Nucleus accumbens (tissue), 56 donors: Measurements from ENCODE around the gene MEIOSIN.
A peak's percentile ranks its signal among the peaks of the same experiment; 100 is the strongest.
"Not testable (repeated sequence)": the region's sequence is repeated elsewhere in the genome, so short reads cannot be mapped to it uniquely, and the experiment has no call there.

ENCODE experiments used
- DNase-seq, 56 donors: peaks; one replicate each; lab custom pipeline; 2025; lab: John Stamatoyannopoulos, UW

MEIOSIN gene

DNA sequence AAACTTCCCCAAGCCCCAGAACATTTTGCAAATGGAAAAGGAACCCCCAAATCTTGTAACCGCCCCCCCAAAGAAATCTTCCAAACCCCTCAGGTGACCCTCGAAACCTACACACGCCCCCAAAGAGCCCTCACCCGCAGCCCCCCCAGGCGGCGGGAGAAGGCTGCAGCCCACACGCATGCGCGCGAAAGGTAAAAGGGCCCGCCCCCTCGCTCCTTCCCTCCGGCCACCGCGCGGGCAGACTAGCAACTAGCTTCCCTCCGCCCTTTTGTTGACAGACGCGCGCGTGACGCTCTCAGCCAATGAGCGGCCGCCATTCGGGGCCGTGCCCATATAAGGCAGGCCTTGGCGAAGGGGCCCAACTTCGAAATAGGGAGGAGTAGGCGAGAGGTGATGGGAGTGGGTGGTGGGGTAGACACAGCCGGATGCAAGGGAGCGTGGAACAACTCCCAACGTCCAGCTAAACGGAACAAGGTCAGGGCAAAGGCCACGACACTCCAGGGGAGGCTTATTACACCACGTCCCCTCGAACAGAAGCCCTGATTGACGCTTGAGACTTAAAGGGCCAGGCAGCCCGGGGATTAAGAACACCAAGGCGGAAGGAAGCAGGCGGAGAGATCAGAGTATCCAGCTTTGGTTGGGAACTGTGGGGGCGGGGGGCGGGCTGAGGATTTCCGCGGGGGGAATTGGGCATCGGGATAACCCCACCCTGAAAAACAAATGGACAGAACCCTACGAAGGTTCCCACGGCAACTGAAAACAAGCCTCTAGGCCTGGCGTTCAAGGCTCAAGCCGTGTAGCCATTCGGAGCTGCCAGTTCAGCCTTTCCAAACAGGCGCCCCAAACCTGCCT, 15.9 kb upstream of the MEIOSIN start:
- peak; percentile 90 to 100 (median 99) for DNase-seq

DNA sequence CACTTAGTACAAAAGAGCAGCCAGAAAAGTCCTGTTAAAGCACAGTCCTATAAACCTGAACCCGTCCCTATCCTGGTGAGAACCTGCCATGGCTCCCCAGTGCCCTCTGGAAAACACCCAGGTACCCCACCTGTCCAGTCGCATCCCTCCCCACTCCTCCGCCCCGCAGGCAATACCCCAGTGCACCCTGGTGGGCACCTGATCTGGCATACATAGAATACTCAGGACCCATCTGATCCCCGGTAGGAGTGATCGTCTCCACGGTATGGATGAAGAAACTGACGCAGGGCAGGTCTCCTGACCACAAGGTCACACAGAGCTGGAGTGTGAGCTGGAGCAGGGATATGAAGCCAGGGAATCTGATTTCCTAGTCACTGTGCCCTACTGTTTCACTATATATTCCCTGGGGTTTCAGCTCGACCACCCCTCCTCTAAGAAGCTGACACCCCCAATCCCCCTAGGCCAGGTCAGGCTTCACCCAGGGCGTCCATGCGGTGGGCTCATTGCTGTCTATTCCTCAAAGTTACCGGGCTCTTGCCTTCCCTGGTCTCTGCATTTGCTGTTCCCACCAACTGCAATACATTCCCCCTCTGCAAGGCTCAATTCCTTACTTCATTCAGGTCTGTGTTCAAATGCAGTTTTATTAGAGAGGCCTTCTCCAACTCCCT, 15.1 kb upstream of the MEIOSIN start:
- DNase-seq: peak in 4 of 56 donors; percentile 35 to 54 (median 38)

DNA sequence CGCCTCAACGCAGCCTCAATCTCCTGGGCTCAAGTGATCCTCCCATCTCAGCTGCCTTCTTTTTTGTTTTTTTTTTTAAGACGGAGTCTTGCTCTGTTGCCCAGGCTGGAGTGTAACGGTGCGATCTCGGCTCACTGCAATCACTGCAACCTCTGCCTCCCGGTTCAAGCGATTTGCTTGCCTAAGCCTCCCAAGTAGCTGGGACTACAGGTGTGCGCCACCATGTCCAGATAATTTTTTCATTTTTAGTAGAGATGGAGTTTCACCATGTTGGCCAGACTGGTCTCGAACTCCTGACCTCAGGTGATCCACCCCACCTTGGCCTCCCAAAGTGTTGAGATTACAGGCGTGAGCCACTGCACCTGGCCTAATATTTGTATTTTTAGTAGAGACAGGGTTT, 13.2 kb upstream of the MEIOSIN start:
- not testable (repeated sequence) for DNase-seq

DNA sequence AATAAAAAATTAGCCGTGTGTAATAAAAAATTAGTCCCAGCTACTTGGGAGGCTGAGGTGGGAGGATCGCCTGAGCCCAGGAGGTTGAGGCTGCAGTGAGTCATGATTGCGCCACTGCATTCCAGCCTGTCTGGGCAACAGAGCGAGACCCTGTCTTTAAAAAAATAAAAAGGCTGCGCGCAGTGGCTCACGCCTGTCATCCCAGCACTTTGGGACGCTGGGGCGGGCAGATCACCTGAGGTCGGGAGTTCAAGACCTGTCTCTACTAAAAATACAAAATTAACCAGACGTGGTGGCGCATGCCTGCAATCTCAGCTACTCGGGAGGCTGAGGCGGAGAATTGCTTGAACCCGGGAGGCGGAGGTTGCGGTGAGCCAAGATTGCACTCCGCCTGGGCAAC, 4.6 kb upstream of the MEIOSIN start:
- not testable (repeated sequence) for DNase-seq

DNA sequence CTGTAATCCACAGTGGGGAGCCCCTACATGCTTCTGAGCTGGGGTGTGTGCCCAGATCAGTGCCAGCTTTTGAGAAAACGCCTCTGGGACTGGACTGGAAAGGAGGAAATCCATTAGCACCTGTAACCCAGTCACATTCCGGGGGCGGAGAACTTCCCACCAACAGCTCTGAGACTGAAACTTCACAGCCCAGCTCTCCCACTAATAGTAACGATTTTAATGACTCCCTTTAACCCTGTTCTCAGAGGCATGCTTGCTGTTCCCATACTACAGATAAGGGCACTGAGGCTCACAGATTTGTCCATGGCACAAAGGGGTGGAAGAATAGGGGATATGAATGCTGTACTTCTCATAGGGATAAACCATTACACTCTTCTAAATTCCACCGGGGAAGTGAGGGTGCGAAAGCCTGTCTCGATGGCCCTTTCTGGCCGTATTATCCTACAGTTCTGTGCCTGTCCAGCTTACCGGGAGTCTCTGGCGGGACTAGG, 3.4 kb upstream of the MEIOSIN start:
- DNase-seq: peak in 2 of 56 donors; percentile 8 to 21

DNA sequence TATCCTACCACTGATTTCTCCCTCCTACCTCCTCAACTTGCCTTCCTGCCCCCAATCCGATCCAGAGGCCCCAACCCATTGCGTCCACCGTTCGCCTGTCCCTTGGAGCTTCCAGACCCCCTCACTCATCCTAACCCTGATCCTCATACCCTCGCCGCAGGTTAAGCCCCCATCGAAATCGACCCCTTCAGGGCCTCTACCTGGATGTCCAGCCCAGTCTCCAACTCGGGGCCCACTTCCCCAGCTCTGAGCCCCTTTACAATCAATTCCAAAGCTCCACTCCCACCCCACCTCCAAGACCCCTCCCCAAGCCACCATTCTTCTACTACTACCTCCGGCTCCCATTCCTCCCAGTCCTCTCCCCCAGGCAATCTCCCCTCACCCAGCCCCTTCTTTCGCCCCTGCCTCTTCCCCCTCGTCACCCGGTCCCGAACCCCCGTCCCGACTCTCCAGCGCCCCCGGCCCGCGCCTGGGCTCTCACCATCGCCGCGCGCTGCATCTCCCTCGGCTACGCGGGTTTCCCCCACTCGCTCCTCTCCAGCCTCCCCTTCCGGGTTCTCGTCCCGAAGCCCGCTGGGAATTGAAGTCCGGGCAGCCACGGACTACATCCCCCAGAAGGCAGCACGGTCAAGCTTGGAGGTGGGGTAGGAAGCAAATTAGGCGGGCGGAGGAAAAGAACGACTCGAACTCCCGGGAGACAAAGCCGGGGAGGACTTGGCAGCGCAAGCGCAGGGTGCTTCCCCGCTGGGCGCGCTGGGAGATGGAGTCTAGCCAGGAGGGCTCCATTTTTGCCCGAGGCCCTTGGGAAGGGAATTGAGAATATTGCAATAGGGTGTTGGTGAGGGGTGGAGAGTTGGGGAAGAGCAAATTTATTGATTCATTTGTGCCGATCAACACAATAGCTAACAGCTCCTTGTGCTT, 2.6 kb upstream of the MEIOSIN start, which contains the start of gene FBXO46:
Gene FBXO46 (minus strand): TSS at position 529 of the 921 bp plus-strand sequence. CDS start 17,401 bp downstream, outside the sequence.
- peak; percentile 84 to 99 (median 97) for DNase-seq

DNA sequence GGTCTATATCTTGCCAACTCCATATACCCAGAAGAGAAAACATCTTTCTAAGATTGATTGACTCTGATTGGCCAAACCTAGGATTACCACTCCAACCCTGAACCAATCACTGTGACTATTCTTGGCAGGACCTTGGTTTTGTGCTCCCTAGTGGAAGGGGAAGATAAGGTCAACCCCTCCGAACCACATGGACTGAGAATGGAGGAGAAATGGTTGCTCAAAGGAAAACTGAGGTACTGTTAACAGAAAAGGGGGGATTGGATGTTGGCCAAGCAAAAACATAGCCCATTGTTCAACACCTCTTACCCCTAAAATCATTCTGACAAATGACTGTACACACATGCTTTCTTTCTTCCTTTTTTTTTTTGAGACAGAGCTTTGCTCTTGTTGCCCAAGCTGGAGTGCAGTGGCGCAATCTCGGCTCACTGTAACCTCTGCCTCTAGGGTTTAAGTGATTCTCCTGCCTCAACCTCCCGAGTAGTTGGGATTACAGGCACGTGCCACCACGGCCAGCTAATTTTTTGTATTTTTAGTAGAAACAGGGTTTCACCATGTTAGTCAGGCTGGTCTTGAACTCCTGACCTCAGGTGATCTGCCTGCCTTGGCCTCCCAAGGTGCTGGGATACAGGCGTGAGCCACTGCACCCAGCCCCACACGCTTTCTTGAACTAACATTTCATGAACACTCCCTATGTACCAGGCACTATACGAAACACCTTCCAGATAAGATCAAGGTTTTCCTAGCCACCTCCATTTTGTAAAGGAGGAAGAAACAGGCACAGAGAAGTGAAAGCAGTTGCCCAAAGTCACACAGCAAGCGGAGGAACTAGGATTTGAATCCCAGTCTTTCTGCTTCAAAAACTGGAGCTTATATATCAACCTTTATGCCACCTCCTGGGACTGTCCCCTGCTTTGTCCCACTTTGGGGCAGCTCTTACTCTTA, 6.5 kb downstream of the MEIOSIN start:
- DNase-seq: no peak

DNA sequence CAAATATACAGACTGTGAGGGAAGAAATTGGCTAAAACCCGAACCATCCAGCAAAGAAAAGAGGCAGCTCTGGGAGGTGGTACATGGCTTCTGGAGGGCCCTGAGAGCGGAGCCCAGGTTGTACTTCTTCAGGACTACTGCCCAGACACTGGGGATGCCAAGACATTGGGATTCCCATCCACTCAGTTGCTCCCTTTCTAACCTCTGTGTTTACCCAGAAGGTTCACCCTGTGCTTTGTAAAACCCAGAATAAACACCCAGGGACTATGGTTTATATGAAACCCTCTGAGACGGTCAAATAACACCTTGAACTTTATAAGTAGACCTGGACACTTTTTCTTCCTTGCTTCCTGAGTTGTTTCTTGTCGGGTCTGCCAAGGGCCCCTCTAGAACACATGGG, 9.7 kb downstream of the MEIOSIN start:
- DNase-seq: no peak

DNA sequence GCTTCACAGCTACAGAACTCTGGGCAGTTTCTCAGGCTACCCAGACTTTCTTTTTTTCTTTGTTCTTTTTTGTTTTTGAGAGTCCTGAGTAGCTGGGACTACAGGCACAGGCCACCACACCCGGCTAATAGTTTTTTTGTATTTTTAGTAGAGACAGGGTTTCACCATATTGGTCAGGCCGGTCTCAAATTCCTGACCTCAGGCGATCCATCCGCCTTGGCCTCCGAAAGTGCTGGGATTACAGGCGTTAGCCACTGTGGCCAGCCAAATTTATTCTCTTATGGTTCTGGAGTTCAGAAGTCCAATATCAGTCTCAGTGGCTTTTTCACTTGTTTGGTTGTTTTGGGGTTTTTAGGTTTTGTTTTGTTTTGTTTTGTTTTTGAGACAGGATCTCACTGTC, 12.4 kb downstream of the MEIOSIN start:
- no peak for DNase-seq

DNA sequence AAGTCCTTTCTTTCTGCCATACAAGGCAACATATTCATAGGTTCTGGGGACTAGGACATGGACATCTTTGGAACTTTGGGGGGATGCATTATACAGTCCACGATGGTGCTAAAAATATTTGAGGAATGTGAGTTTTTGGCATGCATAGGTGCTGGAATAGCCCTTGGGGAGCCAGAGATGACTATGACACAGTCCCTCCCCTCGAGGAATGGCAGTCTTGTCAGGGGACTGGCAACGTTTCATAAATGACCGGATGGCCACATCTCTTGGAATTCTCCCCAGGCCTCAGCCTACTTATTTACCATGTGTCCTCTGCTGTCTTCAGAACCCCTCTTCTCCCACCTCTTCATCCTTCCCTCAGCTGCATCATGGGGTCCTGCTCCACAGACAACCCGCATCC, 13.6 kb downstream of the MEIOSIN start:
- DNase-seq: no peak

DNA sequence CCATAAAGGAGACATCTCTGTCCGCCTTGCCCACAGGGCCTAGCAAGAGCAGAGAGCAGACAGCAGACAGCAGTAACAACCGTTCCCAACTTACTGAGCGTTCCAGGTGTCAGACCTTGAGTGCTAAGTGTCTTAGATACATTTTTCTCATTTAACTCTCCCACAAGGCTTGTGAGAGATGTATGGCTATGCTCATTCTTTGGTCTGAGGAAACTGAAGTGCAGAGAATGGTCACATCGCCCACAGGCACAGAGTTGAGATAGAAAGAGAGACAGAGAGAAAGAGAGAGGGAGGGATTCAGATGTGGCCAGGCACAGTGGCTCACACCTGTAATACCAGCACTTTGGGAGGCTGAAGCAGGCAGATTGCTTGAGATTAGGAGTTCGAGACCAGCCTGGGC, 14.3 kb downstream of the MEIOSIN start:
- no peak for DNase-seq

DNA sequence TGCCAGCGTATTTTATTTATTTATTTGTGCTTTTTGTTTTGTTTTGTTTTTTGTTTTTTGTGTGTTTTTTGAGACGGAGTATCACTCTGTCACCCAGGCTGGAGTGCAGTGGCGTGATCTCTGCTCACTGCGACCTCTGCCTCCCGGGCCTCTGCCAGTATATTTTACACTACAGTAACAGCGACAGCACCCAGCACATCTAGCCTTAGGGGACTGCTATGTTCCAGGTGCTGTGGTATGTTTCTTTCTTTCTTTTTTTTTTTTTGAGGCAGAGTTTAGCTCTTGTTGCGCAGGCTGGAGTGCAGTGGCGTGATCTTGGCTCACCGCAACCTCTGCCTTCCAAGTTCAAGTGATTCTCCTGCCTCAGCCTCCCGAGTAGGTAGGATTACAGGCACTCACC, 18.2 kb downstream of the MEIOSIN start:
- DNase-seq: not testable (repeated sequence)

DNA sequence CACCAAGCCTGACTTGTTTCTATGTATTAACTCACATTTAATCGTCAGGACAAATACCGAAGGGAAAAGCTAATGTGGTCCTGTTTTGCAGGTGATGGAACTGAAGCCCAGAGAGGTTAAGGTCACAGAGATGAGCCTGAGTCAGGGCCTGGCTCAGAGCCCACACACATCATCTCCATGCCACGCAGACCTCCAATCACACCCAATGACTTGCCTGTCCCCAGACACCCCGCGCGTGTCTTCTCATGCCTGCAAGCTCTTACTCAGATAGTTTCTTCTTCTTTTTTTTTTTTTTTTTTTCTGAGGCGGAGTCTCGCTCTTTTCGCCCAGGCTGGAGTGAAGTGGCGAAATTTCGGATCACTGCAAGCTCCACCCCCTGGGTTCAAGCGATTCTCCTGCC, 19.4 kb downstream of the MEIOSIN start:
- no peak for DNase-seq

DNA sequence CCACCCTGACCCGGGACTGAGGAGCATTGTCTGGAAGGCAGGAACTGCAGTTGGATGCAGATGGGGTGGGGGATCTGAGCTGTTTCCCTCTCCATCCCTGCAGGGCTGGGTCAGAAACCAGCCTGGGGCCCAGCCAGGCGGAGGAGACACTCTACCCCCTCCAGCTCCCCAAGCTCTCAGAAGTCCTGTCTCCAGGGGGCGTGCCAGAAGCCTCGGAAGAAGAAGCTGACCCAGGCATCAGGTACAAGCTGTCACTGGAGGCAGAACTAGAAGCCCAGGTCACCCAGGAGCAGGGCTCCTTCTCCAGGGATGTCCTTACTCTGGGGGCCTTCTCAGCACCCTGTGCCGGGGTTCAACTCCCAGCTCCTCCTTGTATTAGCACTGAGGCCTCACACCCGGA, 20.3 kb downstream of the MEIOSIN start:
- DNase-seq: no peak

DNA sequence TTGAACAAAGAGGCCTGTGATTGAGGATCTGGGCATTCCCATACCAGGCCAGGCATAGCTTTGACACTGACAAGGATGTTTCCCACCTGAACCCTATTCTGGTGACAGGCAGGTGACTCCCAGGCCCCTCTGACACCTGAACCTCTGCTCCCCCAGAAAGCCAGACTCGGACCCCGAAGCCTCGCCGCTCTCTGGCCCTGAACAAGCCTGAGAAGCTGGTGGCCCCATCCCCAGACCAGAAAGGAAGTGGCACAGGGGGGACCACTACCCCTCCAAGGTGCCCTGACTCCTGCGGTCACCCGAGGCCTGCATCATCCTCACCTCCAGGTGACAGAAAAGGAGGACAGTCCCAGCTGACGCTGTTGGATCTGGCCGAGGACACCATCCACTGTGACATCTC, 21.1 kb downstream of the MEIOSIN start:
- DNase-seq: no peak

DNA sequence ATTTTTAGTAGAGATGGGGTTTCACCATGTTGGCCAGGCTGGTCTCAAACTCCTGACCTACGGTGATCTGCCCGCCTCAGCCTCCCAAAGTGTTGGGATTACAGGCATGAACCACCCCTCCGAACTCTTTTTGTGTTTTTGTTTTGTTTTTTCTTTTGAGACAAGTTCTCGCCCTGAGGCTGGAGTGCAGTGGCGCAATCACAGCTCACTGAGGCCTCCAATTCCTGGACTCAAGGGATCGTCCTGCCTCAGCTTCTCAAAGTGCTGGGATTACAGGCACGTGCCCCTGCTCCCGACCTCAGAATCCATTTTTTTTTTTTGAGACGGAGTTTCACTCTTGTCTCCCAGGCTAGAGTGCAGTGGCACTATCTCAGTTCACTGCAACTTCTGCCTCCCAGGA, 24.5 kb downstream of the MEIOSIN start:
- DNase-seq: no peak

DNA sequence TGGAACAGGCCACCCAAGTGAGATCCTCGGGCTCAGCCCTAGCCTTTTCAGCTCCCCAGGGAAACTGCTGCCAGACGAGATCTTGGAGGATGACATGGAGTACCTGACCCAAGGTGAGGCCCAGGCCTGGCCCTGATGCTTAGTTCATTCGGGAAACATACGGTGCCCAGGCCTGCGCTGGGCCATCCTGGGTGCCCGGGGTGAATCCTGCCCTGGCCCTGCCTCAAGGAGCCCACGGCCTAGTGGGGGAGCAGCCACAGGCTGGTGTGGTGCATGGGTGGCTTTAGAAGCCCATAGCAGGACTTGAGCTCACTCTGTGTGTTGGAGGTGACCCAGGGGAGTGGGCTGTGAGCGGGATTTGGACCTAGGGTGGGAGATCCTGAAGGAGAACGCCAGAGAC, 25.7 kb downstream of the MEIOSIN start:
- no peak for DNase-seq

DNA sequence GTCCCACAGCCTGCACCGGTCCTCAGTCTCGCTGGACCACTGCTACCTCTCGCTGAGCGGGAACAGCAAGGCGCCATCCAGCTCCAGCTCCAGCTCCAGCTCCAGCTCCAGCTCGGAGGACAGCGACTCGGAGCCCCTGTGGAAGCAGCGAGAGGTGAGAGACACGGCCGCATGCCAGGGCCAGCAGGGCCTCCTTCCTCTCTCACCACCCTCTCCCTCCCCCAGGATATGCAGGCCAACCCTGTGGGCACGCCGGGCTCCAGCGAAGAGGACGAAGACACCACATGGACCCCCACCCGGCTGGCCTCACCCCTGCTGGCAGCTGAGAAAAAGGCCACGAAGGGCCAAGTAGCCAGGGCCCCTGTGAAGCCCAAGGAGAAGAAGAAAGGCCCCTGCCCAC, 28.5 kb downstream of the MEIOSIN start:
- DNase-seq: no peak

DNA sequence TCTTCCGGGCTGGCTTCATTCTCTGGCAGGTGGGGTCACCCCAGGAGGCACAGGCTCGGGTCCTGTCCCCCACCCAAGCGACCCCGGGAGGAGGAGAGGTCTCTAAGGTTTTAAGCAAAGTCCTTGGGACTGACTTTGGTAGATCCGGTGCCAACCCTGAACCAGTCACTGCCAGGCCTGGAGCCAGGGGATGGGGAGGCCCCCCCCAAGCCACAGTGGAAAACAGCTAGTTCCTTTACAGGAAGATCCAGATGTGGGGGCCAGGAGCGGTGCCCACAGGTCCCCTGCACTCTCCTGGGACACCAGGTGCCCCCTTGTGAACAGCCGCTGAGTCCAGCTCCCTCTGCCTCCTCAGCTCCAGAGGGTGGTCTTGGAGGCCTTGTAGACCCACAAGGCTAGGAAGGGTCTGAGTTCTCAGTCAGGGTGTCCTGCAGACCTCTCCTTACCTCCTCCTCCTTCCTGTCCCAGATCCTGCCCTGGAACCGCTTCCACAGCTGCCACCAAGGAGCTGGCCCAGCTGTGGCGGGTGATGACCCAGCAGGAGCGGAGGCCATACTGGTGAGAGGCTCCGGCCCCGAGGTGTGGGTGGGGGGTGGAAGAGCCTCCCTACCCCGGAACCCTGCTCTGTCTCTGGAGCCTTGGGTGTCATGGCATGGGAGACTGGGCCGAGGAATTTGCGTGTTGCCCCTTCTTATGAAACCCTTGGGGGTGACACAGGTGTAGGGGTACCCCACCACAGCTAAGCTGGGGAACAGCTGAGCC, 29.8 kb downstream of the MEIOSIN start:
- no peak for DNase-seq
